HepG2 (cell line): ENCODE data around the gene SIGLEC15. TPM values are rescaled to one million over a fixed set of nuclear protein-coding genes. Genes with fewer than 3 reads are reported as not detected.

ENCODE experiments used
- CBX2 ChIP-seq, 2 experiments: fragments of 200-600 bp in 1 of 2; sonication (generic); formaldehyde crosslinking in 1 of 2; IDR thresholded peaks; 2 replicates each; pipeline versions ENCODE4 v1.7.0 to v1.8.1; 2018 to 2022; ENCODE audit warnings: low read depth in 2 of 2, low read length in 1 of 2, mild to moderate bottlenecking in 1 of 2, missing genetic modification reagents in 1 of 2
- FOXP1 ChIP-seq, 2 experiments: fragments of 450-650 bp in 1 of 2; IDR thresholded peaks; 2 replicates each; pipeline ENCODE4 v1.6.1; 2017 to 2018; ENCODE audit warnings: antibody characterized with exemption in 1 of 2
- ZC3H4 ChIP-seq: sonication (generic); formaldehyde crosslinking; IDR thresholded peaks from 2 replicates; pipeline ENCODE4 v1.4.0; 2020; ENCODE audit warnings: missing genetic modification reagents, borderline replicate concordance
- polyA plus RNA-seq, 8 experiments: library from polyadenylated mRNA; depleted of rRNA in 3 of 8; stranded (reverse) in 7 of 8; unstranded in 1 of 8; fragments of >200 nt; fragmentation: Illumina TruSeq in 4 of 8; extraction: Trizol in 4 of 8; gene quantifications; 2 replicates each; pipeline versions ENCODE4 v1.2.1 to v1.2.3, GENCODE V29; 2011 to 2016; ENCODE audit warnings: low read depth in 4 of 8, missing spikeins in 1 of 8, mixed read lengths in 1 of 8; ENCODE audit not compliant: insufficient read depth in 1 of 8
- total RNA-seq, 5 experiments: library from RNA; depleted of rRNA; stranded (reverse); fragments of >200 nt; fragmentation: Illumina TruSeq; extraction: Trizol; gene quantifications; 2 replicates each; pipeline ENCODE4 v1.2.3, GENCODE V29; 2016; ENCODE audit warnings: low read depth in 1 of 5
- TF ChIP-seq, protein P1 (sequence below): sonication (generic); formaldehyde crosslinking; IDR thresholded peaks from 2 replicates; pipeline ENCODE4 v1.5.1; 2020; ENCODE audit warnings: mild to moderate bottlenecking, missing genetic modification reagents, moderate library complexity
- TF ChIP-seq, protein P2 (sequence below): IDR thresholded peaks from 2 replicates; pipeline ENCODE4 v1.6.1; 2016; ENCODE audit warnings: low read depth, missing genetic modification reagents, missing compliant biosample characterization
- TF ChIP-seq, protein P3 (sequence below): sonication (generic); formaldehyde crosslinking; IDR thresholded peaks from 2 replicates; pipeline ENCODE4 v1.4.0; 2020; ENCODE audit warnings: missing genetic modification reagents
- TF ChIP-seq, protein P4 (sequence below): sonication (generic); formaldehyde crosslinking; IDR thresholded peaks from 2 replicates; pipeline ENCODE4 v1.4.0; 2020; ENCODE audit warnings: mild to moderate bottlenecking, missing genetic modification reagents
- TF ChIP-seq, protein P5 (sequence below): sonication (generic); formaldehyde crosslinking; IDR thresholded peaks from 2 replicates; pipeline ENCODE4 v1.4.0; 2020; ENCODE audit warnings: missing genetic modification reagents; ENCODE audit errors: not compliant biosample characterization
- TF ChIP-seq, protein P6 (sequence below): sonication (generic); formaldehyde crosslinking; conservative IDR thresholded peaks from 2 replicates; pipeline ENCODE4 v1.8.0; 2022; ENCODE audit warnings: low read depth, missing genetic modification reagents
- TF ChIP-seq, protein P7 (sequence below), 2 experiments: fragments of 450-650 bp in 1 of 2; sonication (generic) in 1 of 2; formaldehyde crosslinking; IDR thresholded peaks; 2 replicates each; pipeline versions ENCODE4 v1.5.0 to v1.8.0; 2020 to 2022; ENCODE audit warnings: mild to moderate bottlenecking in 1 of 2, missing genetic modification reagents in 1 of 2

The SIGLEC15 gene
- total and polyA plus RNA-seq, 2 of the 13 experiments (the other 11 are each of a cell fraction or from before 2014, with no cell fraction given), result not detected

DNA sequence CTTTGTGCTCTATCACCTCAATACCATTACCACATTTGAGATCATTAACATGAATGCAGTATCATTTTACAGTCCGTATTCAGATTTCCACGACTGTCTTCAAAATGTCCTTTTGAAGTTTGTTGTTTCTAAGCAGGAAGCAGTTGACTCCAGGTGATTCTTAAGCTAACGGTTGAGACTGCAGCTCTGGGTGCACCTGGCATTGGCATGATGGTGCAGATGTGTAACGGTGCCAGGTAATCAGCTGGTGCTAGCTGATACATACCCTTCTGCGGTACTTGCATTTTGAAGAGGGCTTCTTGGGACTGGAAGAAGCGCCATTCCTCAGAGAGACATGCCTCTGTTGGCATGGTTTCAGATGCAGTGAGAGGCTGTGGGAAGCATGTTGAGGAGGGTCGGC, 19.5 kb downstream of the SIGLEC15 start (continued):
- TF ChIP-seq, protein P1, sequence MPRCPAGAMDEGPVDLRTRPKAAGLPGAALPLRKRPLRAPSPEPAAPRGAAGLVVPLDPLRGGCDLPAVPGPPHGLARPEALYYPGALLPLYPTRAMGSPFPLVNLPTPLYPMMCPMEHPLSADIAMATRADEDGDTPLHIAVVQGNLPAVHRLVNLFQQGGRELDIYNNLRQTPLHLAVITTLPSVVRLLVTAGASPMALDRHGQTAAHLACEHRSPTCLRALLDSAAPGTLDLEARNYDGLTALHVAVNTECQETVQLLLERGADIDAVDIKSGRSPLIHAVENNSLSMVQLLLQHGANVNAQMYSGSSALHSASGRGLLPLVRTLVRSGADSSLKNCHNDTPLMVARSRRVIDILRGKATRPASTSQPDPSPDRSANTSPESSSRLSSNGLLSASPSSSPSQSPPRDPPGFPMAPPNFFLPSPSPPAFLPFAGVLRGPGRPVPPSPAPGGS, result no peak
- TF ChIP-seq, protein P2, sequence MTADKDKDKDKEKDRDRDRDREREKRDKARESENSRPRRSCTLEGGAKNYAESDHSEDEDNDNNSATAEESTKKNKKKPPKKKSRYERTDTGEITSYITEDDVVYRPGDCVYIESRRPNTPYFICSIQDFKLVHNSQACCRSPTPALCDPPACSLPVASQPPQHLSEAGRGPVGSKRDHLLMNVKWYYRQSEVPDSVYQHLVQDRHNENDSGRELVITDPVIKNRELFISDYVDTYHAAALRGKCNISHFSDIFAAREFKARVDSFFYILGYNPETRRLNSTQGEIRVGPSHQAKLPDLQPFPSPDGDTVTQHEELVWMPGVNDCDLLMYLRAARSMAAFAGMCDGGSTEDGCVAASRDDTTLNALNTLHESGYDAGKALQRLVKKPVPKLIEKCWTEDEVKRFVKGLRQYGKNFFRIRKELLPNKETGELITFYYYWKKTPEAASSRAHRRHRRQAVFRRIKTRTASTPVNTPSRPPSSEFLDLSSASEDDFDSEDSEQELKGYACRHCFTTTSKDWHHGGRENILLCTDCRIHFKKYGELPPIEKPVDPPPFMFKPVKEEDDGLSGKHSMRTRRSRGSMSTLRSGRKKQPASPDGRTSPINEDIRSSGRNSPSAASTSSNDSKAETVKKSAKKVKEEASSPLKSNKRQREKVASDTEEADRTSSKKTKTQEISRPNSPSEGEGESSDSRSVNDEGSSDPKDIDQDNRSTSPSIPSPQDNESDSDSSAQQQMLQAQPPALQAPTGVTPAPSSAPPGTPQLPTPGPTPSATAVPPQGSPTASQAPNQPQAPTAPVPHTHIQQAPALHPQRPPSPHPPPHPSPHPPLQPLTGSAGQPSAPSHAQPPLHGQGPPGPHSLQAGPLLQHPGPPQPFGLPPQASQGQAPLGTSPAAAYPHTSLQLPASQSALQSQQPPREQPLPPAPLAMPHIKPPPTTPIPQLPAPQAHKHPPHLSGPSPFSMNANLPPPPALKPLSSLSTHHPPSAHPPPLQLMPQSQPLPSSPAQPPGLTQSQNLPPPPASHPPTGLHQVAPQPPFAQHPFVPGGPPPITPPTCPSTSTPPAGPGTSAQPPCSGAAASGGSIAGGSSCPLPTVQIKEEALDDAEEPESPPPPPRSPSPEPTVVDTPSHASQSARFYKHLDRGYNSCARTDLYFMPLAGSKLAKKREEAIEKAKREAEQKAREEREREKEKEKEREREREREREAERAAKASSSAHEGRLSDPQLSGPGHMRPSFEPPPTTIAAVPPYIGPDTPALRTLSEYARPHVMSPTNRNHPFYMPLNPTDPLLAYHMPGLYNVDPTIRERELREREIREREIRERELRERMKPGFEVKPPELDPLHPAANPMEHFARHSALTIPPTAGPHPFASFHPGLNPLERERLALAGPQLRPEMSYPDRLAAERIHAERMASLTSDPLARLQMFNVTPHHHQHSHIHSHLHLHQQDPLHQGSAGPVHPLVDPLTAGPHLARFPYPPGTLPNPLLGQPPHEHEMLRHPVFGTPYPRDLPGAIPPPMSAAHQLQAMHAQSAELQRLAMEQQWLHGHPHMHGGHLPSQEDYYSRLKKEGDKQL (CRISPR knock-in tag), result no peak
- TF ChIP-seq, protein P3, sequence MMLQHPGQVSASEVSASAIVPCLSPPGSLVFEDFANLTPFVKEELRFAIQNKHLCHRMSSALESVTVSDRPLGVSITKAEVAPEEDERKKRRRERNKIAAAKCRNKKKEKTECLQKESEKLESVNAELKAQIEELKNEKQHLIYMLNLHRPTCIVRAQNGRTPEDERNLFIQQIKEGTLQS (CRISPR knock-in tag), result no peak
- TF ChIP-seq ZC3H4 (CRISPR knock-in tag), result no peak
- TF ChIP-seq, protein P4, sequence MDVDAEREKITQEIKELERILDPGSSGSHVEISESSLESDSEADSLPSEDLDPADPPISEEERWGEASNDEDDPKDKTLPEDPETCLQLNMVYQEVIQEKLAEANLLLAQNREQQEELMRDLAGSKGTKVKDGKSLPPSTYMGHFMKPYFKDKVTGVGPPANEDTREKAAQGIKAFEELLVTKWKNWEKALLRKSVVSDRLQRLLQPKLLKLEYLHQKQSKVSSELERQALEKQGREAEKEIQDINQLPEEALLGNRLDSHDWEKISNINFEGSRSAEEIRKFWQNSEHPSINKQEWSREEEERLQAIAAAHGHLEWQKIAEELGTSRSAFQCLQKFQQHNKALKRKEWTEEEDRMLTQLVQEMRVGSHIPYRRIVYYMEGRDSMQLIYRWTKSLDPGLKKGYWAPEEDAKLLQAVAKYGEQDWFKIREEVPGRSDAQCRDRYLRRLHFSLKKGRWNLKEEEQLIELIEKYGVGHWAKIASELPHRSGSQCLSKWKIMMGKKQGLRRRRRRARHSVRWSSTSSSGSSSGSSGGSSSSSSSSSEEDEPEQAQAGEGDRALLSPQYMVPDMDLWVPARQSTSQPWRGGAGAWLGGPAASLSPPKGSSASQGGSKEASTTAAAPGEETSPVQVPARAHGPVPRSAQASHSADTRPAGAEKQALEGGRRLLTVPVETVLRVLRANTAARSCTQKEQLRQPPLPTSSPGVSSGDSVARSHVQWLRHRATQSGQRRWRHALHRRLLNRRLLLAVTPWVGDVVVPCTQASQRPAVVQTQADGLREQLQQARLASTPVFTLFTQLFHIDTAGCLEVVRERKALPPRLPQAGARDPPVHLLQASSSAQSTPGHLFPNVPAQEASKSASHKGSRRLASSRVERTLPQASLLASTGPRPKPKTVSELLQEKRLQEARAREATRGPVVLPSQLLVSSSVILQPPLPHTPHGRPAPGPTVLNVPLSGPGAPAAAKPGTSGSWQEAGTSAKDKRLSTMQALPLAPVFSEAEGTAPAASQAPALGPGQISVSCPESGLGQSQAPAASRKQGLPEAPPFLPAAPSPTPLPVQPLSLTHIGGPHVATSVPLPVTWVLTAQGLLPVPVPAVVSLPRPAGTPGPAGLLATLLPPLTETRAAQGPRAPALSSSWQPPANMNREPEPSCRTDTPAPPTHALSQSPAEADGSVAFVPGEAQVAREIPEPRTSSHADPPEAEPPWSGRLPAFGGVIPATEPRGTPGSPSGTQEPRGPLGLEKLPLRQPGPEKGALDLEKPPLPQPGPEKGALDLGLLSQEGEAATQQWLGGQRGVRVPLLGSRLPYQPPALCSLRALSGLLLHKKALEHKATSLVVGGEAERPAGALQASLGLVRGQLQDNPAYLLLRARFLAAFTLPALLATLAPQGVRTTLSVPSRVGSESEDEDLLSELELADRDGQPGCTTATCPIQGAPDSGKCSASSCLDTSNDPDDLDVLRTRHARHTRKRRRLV, result no peak
- TF ChIP-seq CBX2 (IDR thresholded peaks at IDR 0.05; ENCODE audit: low read depth, low read length), result no peak
- no peak for TF ChIP-seq CBX2 (CRISPR knock-in tag; IDR thresholded peaks at IDR 0.05; ENCODE audit: low read depth)
- TF ChIP-seq FOXP1 (IDR thresholded peaks at IDR 0.05), result no peak
- no peak for TF ChIP-seq FOXP1 (CRISPR knock-in tag; IDR thresholded peaks at IDR 0.05)
- TF ChIP-seq, protein P5, sequence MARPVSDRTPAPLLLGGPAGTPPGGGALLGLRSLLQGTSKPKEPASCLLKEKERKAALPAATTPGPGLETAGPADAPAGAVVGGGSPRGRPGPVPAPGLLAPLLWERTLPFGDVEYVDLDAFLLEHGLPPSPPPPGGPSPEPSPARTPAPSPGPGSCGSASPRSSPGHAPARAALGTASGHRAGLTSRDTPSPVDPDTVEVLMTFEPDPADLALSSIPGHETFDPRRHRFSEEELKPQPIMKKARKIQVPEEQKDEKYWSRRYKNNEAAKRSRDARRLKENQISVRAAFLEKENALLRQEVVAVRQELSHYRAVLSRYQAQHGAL, result no peak
- TF ChIP-seq, protein P6, sequence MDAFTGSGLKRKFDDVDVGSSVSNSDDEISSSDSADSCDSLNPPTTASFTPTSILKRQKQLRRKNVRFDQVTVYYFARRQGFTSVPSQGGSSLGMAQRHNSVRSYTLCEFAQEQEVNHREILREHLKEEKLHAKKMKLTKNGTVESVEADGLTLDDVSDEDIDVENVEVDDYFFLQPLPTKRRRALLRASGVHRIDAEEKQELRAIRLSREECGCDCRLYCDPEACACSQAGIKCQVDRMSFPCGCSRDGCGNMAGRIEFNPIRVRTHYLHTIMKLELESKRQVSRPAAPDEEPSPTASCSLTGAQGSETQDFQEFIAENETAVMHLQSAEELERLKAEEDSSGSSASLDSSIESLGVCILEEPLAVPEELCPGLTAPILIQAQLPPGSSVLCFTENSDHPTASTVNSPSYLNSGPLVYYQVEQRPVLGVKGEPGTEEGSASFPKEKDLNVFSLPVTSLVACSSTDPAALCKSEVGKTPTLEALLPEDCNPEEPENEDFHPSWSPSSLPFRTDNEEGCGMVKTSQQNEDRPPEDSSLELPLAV, result no peak
- TF ChIP-seq, protein P7, sequence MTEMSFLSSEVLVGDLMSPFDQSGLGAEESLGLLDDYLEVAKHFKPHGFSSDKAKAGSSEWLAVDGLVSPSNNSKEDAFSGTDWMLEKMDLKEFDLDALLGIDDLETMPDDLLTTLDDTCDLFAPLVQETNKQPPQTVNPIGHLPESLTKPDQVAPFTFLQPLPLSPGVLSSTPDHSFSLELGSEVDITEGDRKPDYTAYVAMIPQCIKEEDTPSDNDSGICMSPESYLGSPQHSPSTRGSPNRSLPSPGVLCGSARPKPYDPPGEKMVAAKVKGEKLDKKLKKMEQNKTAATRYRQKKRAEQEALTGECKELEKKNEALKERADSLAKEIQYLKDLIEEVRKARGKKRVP (CRISPR knock-in tag; IDR thresholded peaks at IDR 0.05), result no peak
- TF ChIP-seq, all 625 proteins: peak for 0
